CD4-positive, alpha-beta T cell treated with Interleukin-15 for 1 hour (primary cell): ENCODE measurements around the gene LGALS16.
A peak's percentile ranks its signal among the peaks of the same experiment; 100 is the strongest.
"Not testable (repeated sequence)": the region's sequence is repeated elsewhere in the genome, so short reads cannot be mapped to it uniquely, and the experiment has no call there.

Experiments used
- DNase-seq: peaks from one replicate; pipeline ENCODE4 v3.0.0-alpha.2; 2020

LGALS16 gene, protein sequence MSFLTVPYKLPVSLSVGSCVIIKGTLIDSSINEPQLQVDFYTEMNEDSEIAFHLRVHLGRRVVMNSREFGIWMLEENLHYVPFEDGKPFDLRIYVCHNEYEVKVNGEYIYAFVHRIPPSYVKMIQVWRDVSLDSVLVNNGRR

DNA sequence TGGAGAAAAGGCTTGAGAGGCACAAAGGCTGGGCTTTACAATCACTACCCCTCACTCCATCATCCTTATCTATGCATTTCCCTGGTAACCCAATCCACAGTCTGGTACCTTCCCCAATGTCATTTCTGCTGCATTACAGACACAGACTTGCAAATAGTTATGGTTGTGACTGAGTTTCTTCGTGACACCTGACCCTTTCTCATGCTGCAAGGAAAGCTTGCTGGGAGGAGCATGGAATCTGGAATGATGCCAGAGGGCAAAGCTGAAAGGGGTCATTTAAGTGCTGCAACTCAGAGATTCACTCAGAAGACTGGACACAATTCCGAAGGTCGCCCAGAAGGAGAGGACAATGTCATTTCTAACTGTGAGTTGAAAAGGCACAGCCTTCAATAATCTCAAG lies at the start of gene LGALS16:
TSS of gene LGALS16 (plus strand) at position 301 of the 400 bp plus-strand sequence. CDS start at position 350, 49 bp downstream.
- no peak for DNase-seq

- no peak for DNase-seq
Measured at GRCh38 chr19:39607021-39607420, 48.7 kb upstream of the LGALS16 start.

GRCh38 chr19:39607561-39607960 lies 48.2 kb upstream of the LGALS16 start:
- no peak for DNase-seq

DNA sequence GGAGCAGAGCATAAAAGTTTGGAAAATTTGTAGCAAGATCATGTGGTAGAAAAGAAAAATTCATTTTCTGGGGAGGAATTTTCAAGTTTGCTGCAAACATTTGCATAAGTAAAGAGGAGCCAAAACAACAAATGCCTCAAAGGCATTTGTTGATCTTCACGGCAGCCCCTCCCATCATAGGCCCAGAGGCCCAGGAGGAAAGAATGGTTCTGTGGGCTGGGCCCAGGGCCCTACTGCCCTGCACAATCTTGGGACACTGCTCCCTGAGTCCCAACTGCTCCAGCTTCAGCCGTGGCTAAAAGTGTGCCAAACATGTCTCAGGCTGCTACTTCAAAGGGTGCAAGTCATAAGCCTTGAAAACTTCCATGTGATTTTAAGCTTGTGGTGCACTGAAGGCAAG lies 42.1 kb upstream of the LGALS16 start:
- no peak for DNase-seq

GRCh38 chr19:39617745-39618144 lies 38.0 kb upstream of the LGALS16 start:
- no peak for DNase-seq

- DNase-seq: no peak
Measured at GRCh38 chr19:39623946-39624345, 31.8 kb upstream of the LGALS16 start.

- DNase-seq: not testable (repeated sequence)
Measured at GRCh38 chr19:39627631-39628030, 28.1 kb upstream of the LGALS16 start.

DNA sequence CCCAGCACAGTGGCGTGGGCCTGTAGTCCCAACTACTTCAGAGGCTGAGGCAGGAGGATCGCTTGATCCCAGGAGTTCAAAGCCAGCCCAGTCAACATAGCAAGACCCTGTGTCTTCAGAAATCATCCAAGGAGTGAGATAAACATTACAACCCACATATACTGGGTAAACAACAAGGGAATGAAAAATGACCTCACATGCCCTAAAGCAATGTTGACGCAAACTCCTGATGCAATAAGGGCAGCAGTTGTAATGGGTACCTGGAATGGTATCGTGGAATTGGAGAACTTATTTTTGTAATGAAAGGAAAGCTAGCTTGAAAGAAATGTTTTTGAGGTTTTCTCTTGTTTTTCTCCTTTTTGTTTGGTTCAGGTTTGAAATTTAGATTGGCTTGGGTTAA lies 24.5 kb upstream of the LGALS16 start:
- no peak for DNase-seq

DNA sequence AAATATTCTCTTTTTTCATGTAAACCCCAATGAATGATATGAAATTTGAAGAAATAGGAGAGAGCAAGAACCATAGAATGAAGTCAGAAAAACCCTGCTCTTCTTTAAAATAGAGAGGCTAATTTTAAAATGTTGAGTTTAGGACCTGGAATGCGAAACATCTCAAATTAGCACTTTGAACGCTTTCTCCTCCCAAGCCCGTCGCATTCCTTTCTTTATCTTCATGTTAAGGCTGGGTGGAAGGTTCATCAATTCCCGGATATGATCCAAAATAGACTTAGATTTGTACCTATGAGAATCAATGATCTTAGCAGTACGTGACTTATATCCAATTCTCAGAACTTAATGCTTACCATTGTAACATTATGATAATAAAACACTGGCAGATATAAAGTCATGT lies 24.1 kb upstream of the LGALS16 start:
- no peak for DNase-seq

GRCh38 chr19:39637891-39638290 lies 17.8 kb upstream of the LGALS16 start:
- no peak for DNase-seq

DNA sequence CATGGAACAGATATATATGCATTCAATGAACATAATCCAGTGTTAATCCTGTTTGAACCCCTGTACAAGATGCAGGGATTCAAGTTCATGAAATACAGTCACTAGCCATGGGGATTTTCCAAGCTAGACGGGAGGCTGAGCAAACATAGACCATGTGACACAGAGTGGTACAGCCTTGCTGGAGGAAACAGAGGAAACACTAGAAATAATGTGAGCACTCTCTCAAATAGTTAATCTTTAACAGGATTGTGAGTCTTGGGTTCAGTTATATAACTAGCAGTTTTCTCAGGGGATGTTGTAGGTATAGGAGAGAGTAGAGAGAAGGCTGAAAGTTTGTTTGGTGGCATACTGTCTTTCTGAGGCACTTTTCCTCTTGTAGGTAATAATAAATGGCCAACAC lies 13.9 kb upstream of the LGALS16 start:
- DNase-seq: no peak

- DNase-seq: no peak
Measured at GRCh38 chr19:39643591-39643990, 12.1 kb upstream of the LGALS16 start.

DNA sequence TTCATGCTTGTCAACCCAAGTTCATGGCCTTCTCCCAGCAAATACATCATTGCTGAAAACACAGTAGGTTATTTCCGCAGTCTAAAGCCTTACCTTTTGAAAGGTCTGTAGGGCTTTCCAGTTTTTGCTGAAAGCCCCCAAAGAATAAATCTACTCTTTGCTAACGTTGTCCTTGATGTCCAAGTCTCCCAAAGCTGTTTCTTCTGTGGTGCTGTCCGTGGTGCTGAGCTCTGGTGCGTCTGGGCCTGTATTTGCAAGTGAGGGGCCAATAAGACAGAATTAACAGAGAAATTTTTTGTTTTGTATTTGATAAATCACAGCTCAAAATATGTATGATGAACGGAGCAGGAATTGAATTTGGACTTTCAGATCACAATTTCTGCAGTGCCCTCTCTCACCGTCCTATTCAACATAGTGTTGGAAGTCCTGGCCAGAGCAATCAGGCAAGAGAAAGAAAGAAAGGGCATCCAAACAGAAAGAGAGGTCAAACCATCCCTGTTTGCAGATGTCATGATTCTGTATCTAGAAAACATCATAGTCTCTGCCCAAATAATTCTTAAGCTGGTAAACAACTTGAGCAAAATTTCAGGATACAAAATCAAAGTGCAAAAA lies 9.8 kb upstream of the LGALS16 start:
- DNase-seq: no peak

DNA sequence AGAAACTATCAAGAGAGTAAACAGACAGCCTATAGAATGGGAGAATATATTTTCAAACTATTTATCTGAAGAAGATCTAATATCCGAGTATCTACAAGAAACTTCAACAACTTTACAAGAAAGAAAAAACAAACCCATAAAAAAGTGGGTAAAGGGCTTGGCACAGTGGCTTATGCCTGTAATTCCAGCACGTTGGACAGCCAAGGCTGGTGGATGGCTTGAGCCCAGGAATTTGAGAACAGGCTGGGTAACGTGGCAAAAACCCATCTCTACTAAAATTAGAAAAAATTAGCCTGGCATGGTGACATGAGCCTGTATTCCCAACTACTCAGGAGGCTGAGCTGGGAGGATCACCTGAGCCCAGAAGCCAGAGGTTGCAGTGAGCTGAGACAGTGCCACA lies 7.8 kb upstream of the LGALS16 start:
- DNase-seq: no peak

- no peak for DNase-seq
Measured at GRCh38 chr19:39659791-39660190, 4.1 kb downstream of the LGALS16 start.

GRCh38 chr19:39660661-39661060 lies 4.9 kb downstream of the LGALS16 start:
- no peak for DNase-seq

- no peak for DNase-seq
Measured at GRCh38 chr19:39661565-39661964, 5.9 kb downstream of the LGALS16 start.

DNA sequence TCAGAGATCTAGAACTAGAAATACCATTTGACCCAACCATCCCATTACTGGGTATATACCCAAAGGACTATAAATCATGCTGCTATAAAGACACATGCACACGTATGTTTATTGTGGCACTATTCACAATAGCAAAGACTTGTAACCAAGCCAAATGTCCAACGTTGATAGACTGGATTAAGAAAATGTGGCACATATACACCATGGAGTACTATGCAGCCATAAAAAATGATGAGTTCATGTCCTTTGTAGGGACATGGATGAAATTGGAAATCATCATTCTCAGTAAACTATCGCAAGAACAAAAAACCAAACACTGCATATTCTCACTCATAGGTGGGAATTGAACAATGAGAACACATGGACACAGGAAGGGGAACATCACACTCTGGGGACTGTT lies 14.1 kb downstream of the LGALS16 start:
- DNase-seq: not testable (repeated sequence)

- no peak for DNase-seq
Measured at GRCh38 chr19:39670998-39671397, 15.3 kb downstream of the LGALS16 start.

DNA sequence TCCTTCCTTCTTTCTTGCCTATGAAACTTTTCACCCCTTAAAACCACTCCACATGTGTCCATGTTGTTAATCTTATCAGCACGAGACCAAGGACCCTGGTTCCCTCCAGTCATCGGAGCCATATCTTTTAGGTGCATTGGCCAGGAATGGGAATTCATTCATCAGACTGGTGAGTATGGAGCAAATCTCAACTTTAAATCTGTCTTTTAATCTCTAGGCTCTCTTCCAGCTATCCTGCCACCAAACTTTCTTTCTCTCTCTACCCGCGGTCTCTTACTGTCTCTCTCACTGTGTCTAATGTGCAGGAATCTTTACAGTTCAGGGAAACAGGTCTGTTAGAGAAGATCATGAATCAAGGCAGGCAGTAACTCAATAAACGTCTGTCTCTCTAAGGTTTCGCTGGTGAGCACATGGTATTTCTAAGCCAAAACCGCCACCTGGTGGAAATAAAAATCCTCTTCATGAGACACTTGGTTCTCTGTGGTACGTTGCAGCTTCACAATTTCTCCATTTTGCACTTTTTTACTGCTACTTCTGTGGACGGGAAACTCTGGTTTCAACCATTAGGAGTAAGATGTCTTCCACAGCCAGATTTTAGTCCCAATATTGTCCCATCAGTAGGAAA lies 16.1 kb downstream of the LGALS16 start:
- DNase-seq: peak; percentile 30

- DNase-seq: no peak
Measured at GRCh38 chr19:39672473-39672872, 16.8 kb downstream of the LGALS16 start.

- not testable (repeated sequence) for DNase-seq
Measured at GRCh38 chr19:39673862-39674261, 18.1 kb downstream of the LGALS16 start.

- no peak for DNase-seq
Measured at GRCh38 chr19:39676004-39676403, 20.3 kb downstream of the LGALS16 start.
